Fibroblast of lung (primary cell): Measurements from ENCODE around the gene INS.

ENCODE experiments used
- CTCF ChIP-seq, 2 donors: IDR thresholded peaks in 1 of 2; conservative IDR thresholded peaks in 1 of 2; 1 replicate in 1 of 2; 2 replicates in 1 of 2; pipeline ENCODE4 v1.5.1; 2011 to 2012; ENCODE audit warnings: low read length in 2 of 2, control low read depth in 1 of 2, inconsistent platforms in 1 of 2, low read depth in 1 of 2, mild to moderate bottlenecking in 1 of 2
- EZH2 ChIP-seq: IDR thresholded peaks from 2 replicates; pipeline ENCODE4 v1.5.1; 2012; ENCODE audit warnings: low read length, control low read depth, mild to moderate bottlenecking; ENCODE audit errors: missing control alignments

- no peak for TF ChIP-seq CTCF (conservative IDR thresholded peaks at IDR 0.05 in 1 of 2, IDR thresholded peaks at IDR 0.05 in 1 of 2; ENCODE audit: low read depth in 1 of 2, low read length in 2 of 2)
- no peak for TF ChIP-seq EZH2
Observed at GRCh38 chr11:2169005-2169378, 8.0 kb upstream of the INS start.
